Common myeloid progenitor, CD34-positive (primary cell): ENCODE data around the gene CLEC2A.

Experiments
- CTCF ChIA-PET: fragments of 350-600 bp; sonication (Branson Sonifier 250); formaldehyde crosslinking; loops from one replicate; lab custom pipeline; 2021; ENCODE audit warnings: antibody characterized with exemption; lab: Charles Lee
- POLR2A ChIA-PET: fragments of 350-600 bp; sonication (Branson Sonifier 250); formaldehyde crosslinking; loops from one replicate; lab custom pipeline; 2021; ENCODE audit warnings: antibody characterized with exemption; lab: Charles Lee
- DNase-seq, 3 donors: peaks; one replicate each; pipeline versions ENCODE4 v3.0.0 to v3.0.0-alpha.2; 2013
- H3K27ac ChIP-seq, 2 experiments: 1 replicate in 1 of 2; 2 replicates in 1 of 2; pipeline ENCODE4 v1.7.0; 2013; ENCODE audit warnings: inconsistent platforms in 2 of 2, low read length in 2 of 2, mild to moderate bottlenecking in 2 of 2, low read depth in 1 of 2, moderate library complexity in 1 of 2; ENCODE audit not compliant: severe bottlenecking in 2 of 2, insufficient read depth in 1 of 2, poor library complexity in 1 of 2
- H3K27me3 ChIP-seq, 5 experiments: replicated peaks in 2 of 5; 1 replicate in 3 of 5; 2 replicates in 2 of 5; pipeline versions ENCODE4 v1.6.1 to v1.7.0; 2013; ENCODE audit warnings: low read length in 4 of 5, mild to moderate bottlenecking in 2 of 5, moderate library complexity in 2 of 5, inconsistent platforms in 1 of 5; ENCODE audit not compliant: insufficient read depth in 5 of 5, control insufficient read depth in 4 of 5
- H3K36me3 ChIP-seq, 4 experiments: 1 replicate in 2 of 4; 2 replicates in 2 of 4; pipeline versions ENCODE4 v1.6.1 to v1.7.0; 2013; ENCODE audit warnings: low read length in 3 of 4, control low read depth in 1 of 4, mild to moderate bottlenecking in 1 of 4; ENCODE audit not compliant: control insufficient read depth in 4 of 4, insufficient read depth in 4 of 4
- H3K4me1 ChIP-seq, 4 experiments: 1 replicate in 3 of 4; 2 replicates in 1 of 4; pipeline versions ENCODE4 v1.6.1 to v1.7.1; 2013; ENCODE audit warnings: low read length in 3 of 4, mild to moderate bottlenecking in 3 of 4, control low read depth in 1 of 4, inconsistent platforms in 1 of 4, moderate library complexity in 1 of 4; ENCODE audit not compliant: control insufficient read depth in 4 of 4, insufficient read depth in 4 of 4; ENCODE audit errors: control extremely low read depth in 1 of 4
- H3K4me3 ChIP-seq, 7 experiments: 1 replicate in 4 of 7; 2 replicates in 3 of 7; pipeline versions ENCODE4 v1.5.1 to v1.7.0; 2013; ENCODE audit warnings: mild to moderate bottlenecking in 7 of 7, low read length in 6 of 7, moderate library complexity in 6 of 7, inconsistent platforms in 2 of 7, low read depth in 2 of 7, control low read depth in 1 of 7; ENCODE audit not compliant: insufficient read depth in 4 of 7, control insufficient read depth in 1 of 7; ENCODE audit errors: extremely low read depth in 1 of 7
- H3K9me3 ChIP-seq, 5 experiments: 1 replicate in 4 of 5; 2 replicates in 1 of 5; pipeline versions ENCODE4 v1.6.1 to v1.7.1; 2013; ENCODE audit warnings: low read length in 4 of 5, mild to moderate bottlenecking in 2 of 5, inconsistent platforms in 1 of 5, low read depth in 1 of 5, moderate library complexity in 1 of 5; ENCODE audit not compliant: control insufficient read depth in 4 of 5, insufficient read depth in 2 of 5; ENCODE audit errors: control extremely low read depth in 1 of 5
- WGBS: methylation state at CpG from one replicate; pipeline ENCODE4 v1.1.5; 2013; ENCODE audit not compliant: insufficient coverage; 5-methylcytosine and 5-hydroxymethylcytosine counted together

The CLEC2A gene

GRCh38 chr12:9868951-9869306 lies 63.2 kb downstream of the CLEC2A start:
- H3K9me3 ChIP-seq, result peaks cover 0 to 4% (median 0%) of the 10 kb centered on the region in 5 experiments
- no peak for DNase-seq
- CTCF ChIA-PET, result interaction anchor here (0.8 to 1.9 kb wide), 3 partner anchors 31 to 55 kb away, joined by 3 to 7 read pairs (median 4); no protein-coding TSS in a partner anchor
- peak overlapping the region in 6 of 7 experiments; percentile 71 to 99 (median 86) for H3K4me3 ChIP-seq
- H3K27ac ChIP-seq, result peak overlapping the region; percentile 94 to 98
- H3K36me3 ChIP-seq, result peaks cover 0 to 6% (median 1%) of the 10 kb centered on the region in 4 experiments
- WGBS, result 0% methylated on average over 3 of the region's 4 CpGs
- POLR2A ChIA-PET, result no interaction called here
- peaks cover 17 to 39% (median 31%) of the 10 kb centered on the region in 4 experiments for H3K4me1 ChIP-seq
- no peaks in the 10 kb centered on the region for H3K27me3 ChIP-seq

GRCh38 chr12:9868311-9868801 lies 63.8 kb downstream of the CLEC2A start:
- WGBS, result no CpG with 5 or more reads among the region's 11 CpGs
- peak overlapping the region in 6 of 7 experiments; percentile 71 to 99 (median 86) for H3K4me3 ChIP-seq
- POLR2A ChIA-PET, result no interaction called here
- peaks cover 0 to 10% (median 0%) of the 10 kb centered on the region in 5 experiments for H3K9me3 ChIP-seq
- H3K4me1 ChIP-seq, result peaks cover 17 to 39% (median 31%) of the 10 kb centered on the region in 4 experiments
- H3K27me3 ChIP-seq, result no peaks in the 10 kb centered on the region
- peak in 2 of 3 donors; percentile 33 to 43 for DNase-seq
- peaks cover 0 to 10% (median 1%) of the 10 kb centered on the region in 4 experiments for H3K36me3 ChIP-seq
- H3K27ac ChIP-seq, result peak overlapping the region; percentile 94 to 98
- CTCF ChIA-PET, result interaction anchor here (0.8 to 1.9 kb wide), 4 partner anchors 21 to 54 kb away, joined by 3 to 7 read pairs (median 4); no protein-coding TSS in a partner anchor

- Histone ChIP-seq H3K9me3 (peaks cover 0 to 18% (median 3%) of the 10 kb centered on the region in 5 experiments), H3K27me3 (no peaks in the 10 kb centered on the region), H3K27ac (peak overlapping the region; percentile 76 to 98), H3K4me1 (peaks cover 17 to 36% (median 31%) of the 10 kb centered on the region in 4 experiments), H3K36me3 (peaks cover 2 to 19% (median 5%) of the 10 kb centered on the region in 4 experiments), H3K4me3 (peak overlapping the region in 6 of 7 experiments; percentile 63 to 99 (median 86))
- CTCF ChIA-PET, result interaction anchor here (0.6 to 2.2 kb wide), 7 partner anchors 13 to 1881 kb away, joined by 3 to 6 read pairs (median 4); no protein-coding TSS in a partner anchor
- peak in 1 of 3 donors; percentile 18 for DNase-seq
- 0% methylated on average over 2 of the region's 4 CpGs for WGBS
- POLR2A ChIA-PET, result interaction anchor here (0.7 kb wide), 1 partner anchor 220 kb away, joined by 5 read pairs; no protein-coding TSS in a partner anchor
Observed at GRCh38 chr12:9867531-9867930, 64.6 kb downstream of the CLEC2A start.

- H3K4me3 ChIP-seq, result peak overlapping the region in 6 of 7 experiments; percentile 63 to 99 (median 86)
- CTCF ChIA-PET, result interaction anchor here (0.6 to 2.2 kb wide), 6 partner anchors 12 to 1882 kb away, joined by 3 to 6 read pairs (median 4); no protein-coding TSS in a partner anchor
Observed at GRCh38 chr12:9866860-9867269, 65.3 kb downstream of the CLEC2A start.

GRCh38 chr12:9864913-9865675 lies 67.1 kb downstream of the CLEC2A start:
- Histone ChIP-seq H3K4me1 (peaks cover 3 to 21% (median 12%) of the 10 kb centered on the region in 4 experiments), H3K9me3 (peaks cover 0 to 19% (median 3%) of the 10 kb centered on the region in 5 experiments), H3K27ac (peak overlapping the region; percentile 76 to 98), H3K4me3 (peak overlapping the region in 6 of 7 experiments; percentile 58 to 99 (median 86)), H3K27me3 (no peaks in the 10 kb centered on the region), H3K36me3 (peaks cover 2 to 27% (median 5%) of the 10 kb centered on the region in 4 experiments)
- peak in 2 of 3 donors; percentile 43 to 44 for DNase-seq
- ChIA-PET POLR2A (no interaction called here), CTCF (interaction anchor here (1.4 kb wide), 1 partner anchor 16 kb away, joined by 3 read pairs; no protein-coding TSS in a partner anchor)
- no CpG with 5 or more reads among the region's 4 CpGs for WGBS

More at GRCh38 chr12:9866860-9867269, 65.3 kb downstream of the CLEC2A start:
- POLR2A ChIA-PET, result interaction anchor here (0.6 kb wide), 1 partner anchor 67 kb away, joined by 3 read pairs; no protein-coding TSS in a partner anchor
- peaks cover 0 to 19% (median 3%) of the 10 kb centered on the region in 5 experiments for H3K9me3 ChIP-seq
- peak overlapping the region; percentile 76 to 98 for H3K27ac ChIP-seq
- no peaks in the 10 kb centered on the region for H3K27me3 ChIP-seq
- 0% methylated on average over 2 of the region's 4 CpGs for WGBS
- peaks cover 12 to 35% (median 27%) of the 10 kb centered on the region in 4 experiments for H3K4me1 ChIP-seq
- peak in 1 of 3 donors; percentile 13 for DNase-seq
- H3K36me3 ChIP-seq, result peaks cover 2 to 23% (median 5%) of the 10 kb centered on the region in 4 experiments
